Activated T-cell treated with anti-CD3 and anti-CD28 coated beads for 48 hours (primary cell): Measurements from ENCODE around the gene DTD2.

Experiments used
- DNase-seq: peaks from one replicate; pipeline ENCODE4 v3.0.0-alpha.2; 2020; ENCODE audit warnings: low read depth

Gene DTD2

DNA sequence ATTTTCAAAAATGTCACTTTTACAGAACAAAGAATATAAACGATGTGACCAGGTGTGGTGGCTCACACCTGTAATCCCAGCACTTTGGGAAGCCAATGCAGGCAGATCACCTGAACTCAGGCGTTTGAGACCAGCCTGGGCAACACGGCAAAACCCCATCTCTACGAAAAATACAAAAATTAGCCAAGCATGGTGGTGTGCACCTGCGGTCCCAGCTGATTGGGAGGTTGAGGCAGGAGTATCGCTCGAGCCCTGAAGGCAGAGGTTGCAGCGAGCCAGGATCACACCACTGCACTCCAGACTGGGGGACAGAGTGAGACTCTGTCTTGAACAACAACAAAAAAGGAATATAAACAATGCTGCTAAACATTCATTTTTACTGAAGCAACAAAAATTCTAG is 52.2 kb downstream of the DTD2 start:
- DNase-seq: no peak

DNA sequence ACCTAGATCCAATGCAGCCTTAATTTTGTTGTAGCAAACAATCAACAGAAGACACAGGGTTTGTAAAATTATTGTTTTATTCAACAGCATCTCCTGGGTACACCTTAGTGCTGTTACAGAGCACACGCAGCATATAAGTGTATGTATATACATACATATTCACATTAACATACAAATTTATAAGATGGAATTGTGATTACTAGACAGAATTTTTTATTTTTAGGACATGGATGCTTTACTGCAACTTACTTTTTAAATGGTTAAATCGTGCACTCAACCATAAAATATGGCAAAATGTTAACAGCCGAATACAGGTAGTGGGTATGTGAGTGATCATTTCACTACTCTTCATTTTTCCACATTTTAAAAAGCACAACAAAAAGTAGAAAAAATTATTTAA is 53.6 kb downstream of the DTD2 start:
- DNase-seq: no peak

- no peak for DNase-seq
Observed at GRCh38 chr14:31402764-31403439, 54.4 kb downstream of the DTD2 start.

- no peak for DNase-seq
Observed at GRCh38 chr14:31401369-31401932, 55.9 kb downstream of the DTD2 start.

DNA sequence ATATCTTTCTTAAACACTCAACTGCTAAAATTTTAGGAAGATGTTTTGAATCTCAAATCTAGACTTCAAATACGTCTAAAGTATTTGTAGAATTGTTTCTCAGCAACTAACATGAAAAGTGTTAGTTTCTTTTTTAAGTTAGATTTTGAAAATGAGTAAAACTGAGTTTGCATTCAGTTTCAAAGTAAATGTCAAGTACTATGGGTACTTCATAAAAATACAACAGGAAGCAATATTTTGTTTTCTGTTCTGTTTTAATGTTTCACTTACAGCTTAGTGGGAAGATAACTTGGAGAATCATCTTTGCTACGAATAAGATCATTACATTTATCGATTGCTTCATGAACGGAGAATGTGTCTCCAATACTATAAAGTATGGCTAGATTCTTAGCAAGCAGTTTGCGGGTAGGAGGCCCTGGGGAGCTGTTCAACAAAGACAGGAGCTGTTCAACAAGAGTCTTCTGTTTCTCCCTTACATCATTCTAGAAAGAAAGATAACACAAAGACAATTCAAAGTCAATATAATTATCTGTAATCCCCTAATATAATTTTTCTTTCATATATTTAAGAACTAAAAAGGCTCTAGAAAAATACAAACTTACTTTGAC is 57.2 kb downstream of the DTD2 start:
- DNase-seq: no peak
